GM10248 (cell line): ENCODE data around the gene LRRC4C.

Source experiments
- CTCF ChIA-PET: fragments of 300-600 bp; sonication (Branson Sonifier 250); formaldehyde crosslinking; extraction: SDS; loops from one replicate; lab custom pipeline; 2021; ENCODE audit warnings: antibody characterized with exemption; lab: Yijun Ruan, JAX
- POLR2A ChIA-PET: fragments of 350-650 bp; sonication (Branson Sonifier 250); formaldehyde crosslinking; extraction: SDS; loops from one replicate; lab custom pipeline; 2020; ENCODE audit warnings: antibody characterized with exemption; lab: Yijun Ruan, JAX
- DNase-seq: peaks from one replicate; pipeline ENCODE4 v3.0.0; 2012; ENCODE audit errors: extremely low spot score
- TF ChIP-seq, protein P1 (sequence below): IDR thresholded peaks from 2 replicates; pipeline ENCODE4 v1.5.1; 2012; ENCODE audit warnings: mild to moderate bottlenecking, low read depth; ENCODE audit errors: extremely low read depth, missing control alignments, control extremely low read depth

Gene LRRC4C

DNA sequence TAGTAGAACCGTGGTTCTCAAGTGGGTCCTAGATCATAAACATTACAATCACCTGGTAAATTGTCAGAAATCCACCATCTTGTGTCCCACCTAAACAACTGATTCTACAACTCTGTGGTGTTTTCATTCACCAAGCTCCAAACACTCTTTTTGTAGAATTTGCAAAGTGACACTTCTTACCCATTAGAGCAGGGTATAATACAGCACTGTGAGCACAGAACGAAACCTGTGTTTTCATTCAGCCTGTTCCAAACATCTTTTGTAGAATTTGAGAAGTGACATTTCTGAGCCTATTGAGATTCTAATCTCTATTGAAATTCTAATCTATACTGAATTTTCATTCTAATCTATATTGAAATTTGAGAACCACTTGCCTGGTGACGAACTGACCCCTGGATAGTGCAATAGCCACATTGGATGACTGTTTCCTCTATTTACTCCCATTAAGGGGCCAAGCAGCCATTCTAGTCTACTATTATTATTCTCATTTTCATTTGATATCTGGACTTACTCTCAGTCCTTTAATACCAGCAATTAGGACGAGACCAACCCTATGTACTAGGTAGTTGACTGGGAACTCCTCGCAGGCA is 616.6 kb downstream of the LRRC4C start:
- TF ChIP-seq, protein P1, sequence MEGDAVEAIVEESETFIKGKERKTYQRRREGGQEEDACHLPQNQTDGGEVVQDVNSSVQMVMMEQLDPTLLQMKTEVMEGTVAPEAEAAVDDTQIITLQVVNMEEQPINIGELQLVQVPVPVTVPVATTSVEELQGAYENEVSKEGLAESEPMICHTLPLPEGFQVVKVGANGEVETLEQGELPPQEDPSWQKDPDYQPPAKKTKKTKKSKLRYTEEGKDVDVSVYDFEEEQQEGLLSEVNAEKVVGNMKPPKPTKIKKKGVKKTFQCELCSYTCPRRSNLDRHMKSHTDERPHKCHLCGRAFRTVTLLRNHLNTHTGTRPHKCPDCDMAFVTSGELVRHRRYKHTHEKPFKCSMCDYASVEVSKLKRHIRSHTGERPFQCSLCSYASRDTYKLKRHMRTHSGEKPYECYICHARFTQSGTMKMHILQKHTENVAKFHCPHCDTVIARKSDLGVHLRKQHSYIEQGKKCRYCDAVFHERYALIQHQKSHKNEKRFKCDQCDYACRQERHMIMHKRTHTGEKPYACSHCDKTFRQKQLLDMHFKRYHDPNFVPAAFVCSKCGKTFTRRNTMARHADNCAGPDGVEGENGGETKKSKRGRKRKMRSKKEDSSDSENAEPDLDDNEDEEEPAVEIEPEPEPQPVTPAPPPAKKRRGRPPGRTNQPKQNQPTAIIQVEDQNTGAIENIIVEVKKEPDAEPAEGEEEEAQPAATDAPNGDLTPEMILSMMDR = no peak
- DNase-seq = no peak
- CTCF ChIA-PET = no interaction called here
- POLR2A ChIA-PET = no interaction called here

DNA sequence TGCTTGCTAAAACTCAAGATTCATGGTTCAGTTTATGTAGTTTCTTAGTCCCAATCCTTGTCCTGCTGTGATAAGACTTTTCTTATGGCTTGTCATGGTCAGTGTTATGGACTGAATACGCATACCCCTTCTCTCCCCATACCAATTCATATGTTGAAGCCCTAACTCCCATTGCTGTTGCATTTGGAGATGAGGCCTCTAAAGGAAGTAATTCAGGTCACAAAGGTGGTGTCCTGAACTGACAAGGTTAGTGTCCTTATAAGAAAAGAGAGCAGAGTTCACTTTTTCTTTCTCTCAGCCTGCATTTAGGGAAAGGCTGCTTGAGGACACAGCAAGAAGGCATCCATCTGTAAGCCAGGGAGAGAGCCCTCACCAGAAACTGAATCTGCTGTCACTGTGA is 618.2 kb downstream of the LRRC4C start:
- CTCF ChIA-PET = no interaction called here
- no peak for DNase-seq
- TF ChIP-seq, protein P1 = no peak
- POLR2A ChIA-PET = no interaction called here

DNA sequence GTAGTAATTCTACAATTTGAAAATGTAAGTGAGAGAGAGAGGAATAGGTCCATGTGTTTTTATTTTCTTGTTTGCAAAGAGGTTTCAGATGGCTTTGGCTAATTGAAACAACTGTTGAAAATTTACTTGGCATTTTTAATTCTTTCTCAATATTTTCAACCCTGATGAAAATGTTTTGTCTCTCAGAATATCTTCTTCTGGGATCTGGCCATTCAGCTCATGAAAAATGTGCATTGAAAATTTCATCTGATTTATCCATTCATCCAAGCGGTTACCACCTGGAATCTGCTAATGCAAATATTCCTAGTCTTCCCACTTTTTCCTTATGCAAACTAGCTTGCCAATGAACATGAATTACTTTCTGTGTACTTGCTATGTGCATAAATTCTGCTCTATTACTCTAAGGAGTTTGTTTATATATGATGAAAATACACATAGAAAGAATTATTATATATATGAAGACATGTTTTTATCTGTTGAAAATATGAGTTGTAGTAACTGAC is 621.2 kb downstream of the LRRC4C start:
- CTCF ChIA-PET = no interaction called here

DNA sequence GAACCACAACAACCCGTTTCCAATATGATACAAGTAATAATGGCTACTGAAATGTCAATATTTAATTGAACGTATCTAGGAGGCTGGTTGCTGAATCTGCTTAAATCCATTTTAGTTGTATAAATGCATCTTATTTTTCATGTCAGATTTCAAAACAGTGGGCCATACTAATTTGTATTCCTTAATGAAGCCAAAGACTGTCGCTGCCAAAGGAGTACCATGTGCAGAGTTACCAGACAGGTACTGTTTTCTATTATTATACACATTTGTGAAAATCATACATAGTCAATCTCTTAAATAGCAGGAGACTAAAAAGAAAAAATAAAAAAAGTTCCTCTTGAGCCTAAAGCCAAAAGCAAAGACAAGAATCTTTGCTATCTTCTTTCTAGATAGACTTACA is 632.3 kb downstream of the LRRC4C start:
- POLR2A ChIA-PET = no interaction called here
- CTCF ChIA-PET = no interaction called here

More for the DNA sequence above, 621.2 kb downstream of the LRRC4C start:
- POLR2A ChIA-PET = no interaction called here
- TF ChIP-seq, protein P1 = no peak
- no peak for DNase-seq

DNA sequence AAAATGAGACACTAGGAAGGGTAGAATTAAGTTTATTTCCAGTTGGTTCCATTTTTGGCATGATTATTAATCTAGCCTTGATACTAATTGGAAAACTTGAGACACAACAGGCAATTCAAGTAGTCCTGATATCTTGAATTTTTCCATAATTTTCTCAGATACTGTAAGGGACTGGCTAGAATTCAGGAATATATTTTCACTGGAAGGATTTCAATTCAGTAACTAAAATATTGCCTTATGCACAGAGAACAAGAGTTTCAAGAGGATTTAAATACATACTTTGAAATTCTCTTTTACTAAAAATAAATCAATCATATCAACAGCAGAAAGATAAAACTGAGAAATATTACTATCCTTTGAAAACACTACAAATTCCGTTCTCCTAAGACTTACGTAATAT is 632.9 kb downstream of the LRRC4C start:
- TF ChIP-seq, protein P1 = no peak
- ChIA-PET CTCF (no interaction called here), POLR2A (no interaction called here)
- no peak for DNase-seq

More for the DNA sequence above, 632.3 kb downstream of the LRRC4C start:
- TF ChIP-seq, protein P1 = no peak
- DNase-seq = no peak

DNA sequence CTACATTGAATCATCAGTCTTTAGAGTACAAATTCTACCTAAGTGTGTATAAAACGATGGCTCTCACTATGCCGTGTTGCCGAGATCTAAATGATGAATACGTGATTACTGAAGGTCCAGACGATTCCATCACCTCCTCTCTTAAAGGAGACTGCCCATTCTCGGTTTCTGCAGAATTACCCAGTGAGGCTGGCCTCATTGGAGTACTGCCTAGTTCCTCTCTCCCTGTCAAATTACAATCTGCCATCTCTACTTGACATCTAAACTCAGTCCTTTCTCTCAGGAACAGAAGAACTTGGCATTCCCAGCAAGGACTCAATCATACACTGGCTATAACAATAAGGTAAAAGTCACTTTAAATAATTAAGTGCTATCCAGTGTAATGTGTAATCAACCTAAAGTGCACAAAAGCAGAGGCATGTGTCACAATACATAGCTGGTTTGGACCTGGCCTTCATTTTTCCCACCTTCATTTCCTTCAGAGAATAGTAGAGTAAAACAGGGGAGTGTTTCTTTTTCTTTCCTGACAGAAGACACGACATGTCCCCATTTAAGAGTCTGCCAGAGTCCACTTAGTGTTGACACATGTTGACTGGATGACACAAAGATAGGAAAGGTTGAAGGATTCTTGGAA is 634.1 kb downstream of the LRRC4C start:
- ChIA-PET CTCF (interaction anchor here (0.7 to 1.3 kb wide), 2 partner anchors 11 to 710 kb away, joined by 3 read pairs; no protein-coding TSS in a partner anchor), POLR2A (no interaction called here)
- TF ChIP-seq, protein P1 = no peak

More for the DNA sequence above, 634.1 kb downstream of the LRRC4C start:
- no peak for DNase-seq
